ENCODE measurements around the gene CYP27A1.
"Not testable (repeated sequence)": the region's sequence is repeated elsewhere in the genome, so short reads cannot be mapped to it uniquely, and the experiment has no call there.

The CYP27A1 gene

DNA sequence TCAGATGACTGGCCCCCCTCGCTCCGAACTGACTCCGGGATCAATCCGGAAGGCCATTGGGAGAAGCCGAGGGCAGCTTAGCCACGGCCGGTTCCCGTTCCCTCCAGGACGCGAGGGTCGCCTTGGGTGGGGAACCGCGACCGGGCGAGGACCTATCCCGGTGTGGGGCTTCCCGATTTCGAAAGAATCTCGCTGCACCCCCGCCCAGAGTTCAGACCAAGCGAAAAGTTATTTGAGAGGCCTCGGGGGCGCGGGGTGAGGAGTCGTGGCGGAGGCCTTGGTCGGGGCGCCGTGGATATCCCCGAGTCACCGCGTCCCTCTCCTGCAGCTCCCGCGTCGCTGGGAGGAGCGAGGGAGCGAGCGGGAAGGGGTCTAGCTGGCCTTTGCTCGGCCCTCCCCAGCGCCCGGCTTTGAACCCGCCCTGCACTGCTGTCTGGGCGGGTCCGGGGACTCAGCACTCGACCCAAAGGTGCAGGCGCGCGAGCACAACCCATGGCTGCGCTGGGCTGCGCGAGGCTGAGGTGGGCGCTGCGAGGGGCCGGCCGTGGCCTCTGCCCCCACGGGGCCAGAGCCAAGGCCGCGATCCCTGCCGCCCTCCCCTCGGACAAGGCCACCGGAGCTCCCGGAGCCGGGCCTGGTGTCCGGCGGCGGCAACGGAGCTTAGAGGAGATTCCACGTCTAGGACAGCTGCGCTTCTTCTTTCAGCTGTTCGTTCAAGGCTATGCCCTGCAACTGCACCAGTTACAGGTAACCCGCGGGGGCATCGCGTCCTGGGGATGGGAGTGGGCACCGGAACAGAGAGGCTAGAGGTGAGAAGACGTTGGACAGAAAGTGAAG lies at the start of gene CYP27A1:
CYP27A1 (plus strand) TSS at position 457 of the 837 bp plus-strand sequence; CDS start at position 493, 36 bp downstream.
- no peak for DNase-seq

DNA sequence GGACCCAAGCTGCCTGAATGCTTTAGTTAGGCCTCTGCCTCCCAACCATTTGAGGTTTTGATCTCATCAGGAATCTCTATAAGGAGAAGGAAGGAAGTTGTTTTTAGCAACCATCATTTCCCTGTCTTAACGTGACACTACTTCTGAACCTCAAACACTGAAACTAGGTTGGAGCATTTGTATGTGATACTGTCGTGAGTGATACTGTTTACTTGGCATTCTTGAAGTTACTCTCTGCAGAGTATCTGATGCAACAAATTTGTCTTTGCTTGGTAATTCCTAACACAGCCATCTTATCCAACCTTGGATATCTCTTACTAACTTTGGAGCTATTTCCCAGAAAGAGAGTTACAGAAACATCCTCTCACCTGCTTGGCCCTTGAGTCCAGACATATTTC lies 49.2 kb upstream of the CYP27A1 start:
- DNase-seq, result no peak

- peak; percentile 35 for DNase-seq
These were observed 48.6 kb upstream of the CYP27A1 start for GRCh38 chr2:218733171-218734021.

DNA sequence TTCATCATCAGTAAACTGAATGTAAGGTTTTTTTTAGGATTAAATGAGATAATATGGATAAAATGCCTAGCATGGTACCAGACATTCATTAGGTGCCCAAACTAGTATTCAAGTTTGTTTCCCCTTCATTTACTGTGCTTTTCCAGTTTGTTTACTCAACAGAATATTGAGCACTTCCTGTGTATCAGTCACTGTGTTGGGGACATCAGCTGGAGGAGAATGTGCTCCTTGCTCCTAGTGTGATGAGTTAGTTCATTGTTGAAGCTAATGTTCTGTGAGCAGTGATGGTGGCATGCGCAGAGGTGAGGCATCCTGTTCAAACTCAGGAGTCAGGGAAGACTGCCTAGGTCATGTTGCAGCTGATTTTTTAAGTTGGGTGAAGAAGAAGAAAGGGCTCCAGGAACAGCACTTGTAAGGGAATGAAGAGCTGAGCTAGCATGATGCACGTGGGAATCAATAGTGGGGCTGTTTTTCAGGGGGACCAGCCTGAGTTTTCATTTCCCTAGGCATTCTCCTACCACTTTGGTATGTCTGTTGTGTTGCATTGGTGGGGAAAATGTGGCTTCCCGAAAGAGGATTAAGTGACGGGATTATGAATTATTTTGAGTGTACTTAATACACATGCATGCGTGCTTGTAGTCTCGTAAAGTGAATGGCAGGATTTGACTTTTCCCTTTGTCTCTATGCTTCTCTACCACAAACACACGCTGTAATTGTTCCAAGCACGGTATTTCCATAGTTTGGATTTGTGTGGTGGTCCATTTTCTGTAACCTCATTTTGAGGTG lies 47.6 kb upstream of the CYP27A1 start:
- no peak for DNase-seq

DNA sequence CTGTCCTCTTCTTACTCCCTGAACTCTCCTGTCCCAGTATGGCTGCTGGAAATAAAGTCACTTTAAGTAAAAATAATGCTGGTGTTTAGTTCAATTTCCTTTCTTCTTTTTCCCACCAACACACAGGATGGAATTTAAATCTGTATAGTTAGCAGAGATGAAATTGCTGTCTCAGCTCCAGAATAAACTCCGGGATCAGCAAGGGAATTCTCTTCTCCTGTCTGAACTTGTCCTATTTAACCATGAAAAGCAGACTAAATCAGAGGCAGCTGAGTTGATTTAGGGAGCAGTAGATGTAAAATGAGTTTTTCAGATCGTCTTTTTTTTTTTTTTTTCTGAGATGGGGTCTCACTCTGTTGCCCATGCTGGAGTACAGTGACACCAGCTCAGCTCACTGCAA lies 45.4 kb upstream of the CYP27A1 start:
- no peak for DNase-seq

GRCh38 chr2:218743068-218743467 lies 38.9 kb upstream of the CYP27A1 start:
- no peak for DNase-seq

GRCh38 chr2:218744615-218745014 lies 37.3 kb upstream of the CYP27A1 start:
- DNase-seq, result peak; percentile 4

DNA sequence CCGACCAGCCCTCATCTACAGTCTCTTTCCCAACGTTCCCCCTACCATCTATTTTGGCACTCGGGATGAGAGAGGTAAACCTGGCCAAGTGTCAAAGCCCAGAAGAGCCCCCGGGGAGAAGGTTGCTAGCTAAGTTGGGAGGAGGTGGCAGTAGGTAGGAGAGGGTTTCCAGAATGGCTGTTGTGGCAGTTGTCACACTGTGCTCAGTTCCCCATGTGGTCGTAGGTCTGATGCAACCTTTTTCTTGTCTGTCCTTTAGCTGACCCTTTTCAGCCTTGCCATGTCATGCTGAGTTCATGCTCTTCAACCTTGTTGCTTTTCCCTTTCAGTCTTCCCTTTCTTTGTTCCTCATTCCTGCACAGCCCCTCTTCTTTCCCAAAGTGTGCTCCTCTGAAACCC lies 36.8 kb upstream of the CYP27A1 start:
- peak; percentile 10 for DNase-seq

DNA sequence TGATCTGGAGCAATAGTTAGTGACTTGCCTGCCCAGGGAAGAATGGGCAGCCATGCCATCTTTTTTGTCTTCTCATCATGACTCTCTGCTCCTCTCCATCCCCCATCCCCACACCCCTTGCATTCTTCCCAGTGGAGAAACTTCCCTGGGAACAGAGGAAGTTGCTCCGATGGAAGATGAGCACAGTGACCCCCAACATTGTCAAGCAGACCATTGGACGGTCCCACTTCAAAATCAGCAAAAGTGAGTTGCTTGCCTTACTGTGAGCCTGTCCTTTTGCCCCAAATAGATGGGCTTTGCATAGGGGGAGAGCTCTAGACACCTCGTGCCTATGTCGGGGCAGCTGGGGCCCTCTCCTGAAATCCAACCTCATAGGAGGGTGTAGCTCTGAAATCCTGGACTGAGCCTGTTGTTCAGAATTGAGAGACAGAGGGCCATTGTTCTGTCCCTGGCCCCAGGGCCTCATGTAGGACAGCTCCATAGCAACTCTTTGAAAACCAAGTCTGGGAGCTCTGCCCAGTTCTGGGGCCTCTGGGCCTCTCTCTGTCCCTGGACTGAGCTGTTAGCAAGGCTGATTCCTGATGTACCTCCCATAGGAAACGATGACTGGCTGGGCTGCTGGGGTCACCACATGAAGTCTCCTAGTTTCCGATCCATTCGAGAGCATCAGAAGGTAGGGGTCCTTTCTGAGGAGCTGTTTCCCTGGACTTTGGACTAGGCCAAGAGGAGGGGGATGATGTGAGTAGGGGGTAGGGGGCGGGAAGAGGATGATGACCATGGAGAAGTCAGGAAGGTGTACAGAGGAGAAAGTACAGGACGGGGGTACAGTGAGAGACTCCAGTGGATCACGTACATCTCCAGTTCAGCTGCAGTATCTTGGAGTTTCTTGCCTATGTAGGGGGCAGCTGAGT lies 36.1 kb upstream of the CYP27A1 start:
- DNase-seq, result no peak

DNA sequence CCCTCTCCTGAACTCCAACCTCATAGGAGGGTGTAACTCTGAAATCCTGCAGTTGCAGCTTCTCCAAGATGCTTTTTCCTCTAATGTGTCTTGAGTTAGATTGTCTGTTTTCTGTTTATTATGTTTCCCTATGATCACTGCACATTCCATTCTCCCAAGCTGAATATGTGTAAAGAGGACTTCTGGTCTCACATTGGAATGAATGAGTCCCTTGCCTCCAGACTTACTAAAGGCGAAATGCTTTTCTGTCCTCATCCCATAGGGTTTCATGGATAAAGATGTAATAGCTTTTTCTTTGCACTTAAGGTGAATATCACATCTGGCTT lies 35.5 kb upstream of the CYP27A1 start:
- no peak for DNase-seq

DNA sequence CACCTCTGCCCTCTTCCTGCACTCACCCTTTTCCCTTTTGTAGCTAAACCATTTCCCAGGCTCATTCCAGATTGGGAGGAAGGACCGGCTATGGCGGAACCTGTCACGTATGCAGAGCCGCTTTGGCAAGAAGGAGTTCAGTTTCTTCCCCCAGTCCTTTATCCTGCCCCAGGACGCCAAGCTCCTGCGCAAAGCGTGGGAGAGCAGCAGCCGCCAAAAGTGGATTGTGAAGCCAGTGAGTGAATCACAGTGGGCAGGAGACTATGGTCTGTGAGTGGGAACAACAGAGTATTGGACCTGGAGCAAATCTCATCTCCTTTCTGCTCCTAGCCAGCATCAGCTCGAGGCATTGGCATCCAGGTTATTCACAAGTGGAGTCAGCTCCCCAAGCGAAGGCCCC lies 35.0 kb upstream of the CYP27A1 start:
- DNase-seq, result no peak

DNA sequence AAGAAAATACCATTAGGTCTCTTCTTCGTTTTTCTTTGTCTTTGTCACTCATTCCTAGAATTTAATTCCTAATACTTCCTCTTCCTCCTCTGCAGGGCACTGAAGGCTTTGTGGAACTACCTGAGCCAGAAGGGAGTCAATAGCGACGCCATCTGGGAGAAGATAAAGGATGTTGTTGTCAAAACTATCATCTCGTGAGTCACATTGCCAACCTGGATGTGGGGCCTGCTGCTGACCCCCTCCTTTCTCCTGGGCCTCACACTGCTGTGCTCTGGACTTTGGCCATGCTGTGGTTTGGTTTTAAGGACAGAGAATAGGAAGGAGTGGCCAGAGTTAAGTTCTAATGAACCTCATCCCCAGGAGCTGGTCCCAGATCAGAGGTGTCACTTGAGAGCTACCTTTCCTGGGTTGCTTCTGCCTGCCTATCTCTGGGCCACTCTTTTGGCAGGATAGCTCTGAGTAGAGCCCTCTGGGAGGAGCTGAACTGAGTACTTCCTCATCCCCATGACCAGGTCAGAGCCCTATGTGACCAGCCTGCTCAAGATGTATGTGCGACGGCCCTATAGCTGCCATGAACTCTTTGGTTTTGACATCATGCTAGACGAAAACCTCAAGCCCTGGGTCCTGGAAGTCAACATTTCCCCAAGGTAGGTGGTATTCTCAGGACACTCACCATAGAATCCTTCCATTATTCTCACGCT lies 33.1 kb upstream of the CYP27A1 start:
- DNase-seq, result no peak

GRCh38 chr2:218754201-218754600 lies 27.7 kb upstream of the CYP27A1 start:
- no peak for DNase-seq

- no peak for DNase-seq
These were observed 27.2 kb upstream of the CYP27A1 start for GRCh38 chr2:218754781-218755180.

DNA sequence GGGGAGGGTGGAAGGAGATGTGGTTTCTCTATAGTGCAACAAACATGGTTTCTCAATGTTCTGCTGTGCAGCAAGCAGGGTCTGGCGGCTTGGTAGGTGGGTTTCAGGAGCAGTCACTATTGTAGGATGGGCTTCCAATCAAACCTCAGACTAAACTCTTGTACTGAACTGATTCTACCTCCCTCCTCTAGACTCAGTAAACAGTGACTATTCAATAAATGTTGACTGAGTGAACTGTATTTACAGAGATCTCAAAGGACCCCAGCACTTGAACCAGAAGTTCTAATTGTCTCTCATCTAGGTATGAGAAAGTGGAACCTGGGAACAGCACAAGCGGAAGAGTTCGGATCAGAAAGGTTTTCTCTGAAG lies 26.8 kb upstream of the CYP27A1 start:
- DNase-seq, result no peak

DNA sequence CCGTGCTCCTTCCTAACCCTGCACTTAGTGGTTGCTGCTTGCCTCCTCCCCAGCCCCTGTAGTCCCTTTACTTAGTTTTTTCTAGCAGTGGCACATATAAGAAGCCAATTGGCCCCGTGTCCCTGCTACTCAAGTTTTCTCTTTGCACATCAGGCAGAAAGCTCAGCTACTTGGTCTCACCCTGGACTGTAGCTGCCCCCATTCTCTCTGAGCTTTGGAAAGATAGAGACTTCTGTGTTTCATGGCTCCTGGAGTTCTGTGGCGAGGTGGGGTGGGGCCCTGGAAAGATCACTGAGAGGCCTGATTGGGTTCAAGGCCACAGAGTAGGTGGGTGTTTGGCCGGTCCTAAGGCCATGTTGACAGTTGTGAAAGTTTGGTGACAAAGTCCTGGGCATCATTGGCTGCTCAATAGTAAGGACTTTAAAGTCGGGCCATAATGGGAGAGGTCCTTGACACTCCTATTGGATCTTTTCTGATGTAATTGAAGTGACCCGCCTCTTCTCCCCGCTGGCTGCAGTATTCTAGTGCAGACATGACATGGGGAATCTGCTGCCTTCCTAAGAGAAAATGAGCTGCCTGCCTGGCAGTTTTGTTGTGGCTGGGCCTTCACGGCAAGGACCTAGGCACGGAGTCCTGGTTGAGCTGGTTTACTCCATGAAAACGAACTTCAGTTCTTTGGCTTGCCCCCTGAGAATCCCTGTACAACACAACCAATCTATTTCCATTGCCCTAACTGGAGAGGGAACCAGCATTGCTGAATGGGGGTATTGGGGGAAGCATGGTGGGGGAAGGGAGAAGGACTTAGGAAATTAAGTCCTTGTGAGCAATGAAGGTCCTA lies 26.2 kb upstream of the CYP27A1 start:
- DNase-seq, result no peak

- no peak for DNase-seq
These were observed 25.2 kb upstream of the CYP27A1 start for GRCh38 chr2:218756599-218757377.

DNA sequence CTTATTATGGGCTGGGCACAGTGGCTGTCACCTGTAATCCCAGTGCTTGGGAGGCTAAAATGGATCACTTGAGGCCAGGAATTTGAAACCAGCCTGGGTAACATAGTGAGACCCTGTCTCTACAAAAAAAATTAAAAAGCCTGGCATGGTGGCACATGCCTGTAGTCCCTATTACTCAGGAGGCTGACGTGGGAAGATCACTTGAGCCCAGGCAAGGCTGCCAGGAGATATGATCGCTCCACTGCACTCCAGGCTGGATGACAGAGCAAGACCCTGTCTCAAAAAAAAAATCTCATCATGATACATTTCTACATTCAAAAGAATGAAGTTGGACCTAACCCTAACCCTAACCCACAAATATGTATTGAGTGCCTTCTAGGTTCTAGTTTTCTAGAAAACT lies 20.2 kb upstream of the CYP27A1 start:
- no peak for DNase-seq

GRCh38 chr2:218772759-218773158 lies 9.2 kb upstream of the CYP27A1 start:
- DNase-seq, result not testable (repeated sequence)

DNA sequence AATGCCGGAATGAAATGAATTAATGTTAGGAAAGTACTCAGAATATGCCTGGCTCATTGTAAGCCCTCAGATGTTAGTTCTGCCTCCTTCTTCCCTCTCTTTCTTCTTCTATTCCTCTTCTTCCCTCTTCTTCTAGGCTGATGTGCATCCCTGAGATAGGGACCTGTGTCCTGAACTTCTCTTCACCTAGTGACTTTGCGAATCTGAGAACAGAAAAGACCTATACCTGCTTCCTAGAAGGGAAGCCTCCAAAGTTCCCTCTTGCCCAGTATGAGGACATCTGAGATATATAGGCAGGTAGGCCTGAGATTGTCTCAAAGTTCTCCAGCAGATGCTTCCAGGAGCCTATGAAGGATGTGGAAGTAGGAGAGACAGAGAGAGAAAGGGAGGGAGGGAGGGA lies 8.1 kb upstream of the CYP27A1 start:
- no peak for DNase-seq
